Right atrium auricular region (tissue), 2 donors: ENCODE results near the gene SVIL. TPM values are rescaled to one million over a fixed set of nuclear protein-coding genes. Genes with fewer than 3 reads are reported as not detected.
"Not testable (repeated sequence)": the region's sequence is repeated elsewhere in the genome, so short reads cannot be mapped to it uniquely, and the experiment has no call there.

Experiments used
- DNase-seq: peaks from one replicate; pipeline ENCODE4 v3.0.0-alpha.2; 2019; ENCODE audit warnings: low spot score
- H3K27ac ChIP-seq, 2 donors: fragments of 200-600 bp; sonication (generic); 1 replicate in 1 of 2; 2 replicates in 1 of 2; pipeline ENCODE4 v1.5.1; 2016 to 2019
- H3K27me3 ChIP-seq, 2 donors: fragments of 200-600 bp; sonication (generic); one replicate each; pipeline versions ENCODE4 v1.5.1 to v1.6.0; 2017 to 2019
- H3K36me3 ChIP-seq: fragments of 200-600 bp; sonication (generic); one replicate; pipeline ENCODE4 v1.5.1; 2016
- H3K4me1 ChIP-seq, 2 donors: fragments of 200-600 bp; sonication (generic); one replicate each; pipeline versions ENCODE4 v1.5.1 to v1.6.0; 2017 to 2019
- H3K4me3 ChIP-seq, 2 donors: fragments of 200-600 bp; sonication (generic); 1 replicate in 1 of 2; 2 replicates in 1 of 2; pipeline ENCODE4 v1.5.1; 2017 to 2019; ENCODE audit warnings: mild to moderate bottlenecking in 1 of 2, moderate library complexity in 1 of 2
- H3K9me3 ChIP-seq, 2 donors: fragments of 200-600 bp; sonication (generic); one replicate each; pipeline ENCODE4 v1.5.1; 2019
- total RNA-seq, 2 donors: library from RNA; depleted of rRNA; stranded (reverse); fragments of >200 nt; gene quantifications; one replicate each; pipeline ENCODE4 v1.1.0, GENCODE V29; 2016
- TF ChIP-seq, protein P1 (sequence below), 2 donors: fragments of 200-600 bp; sonication (generic); IDR thresholded peaks; one replicate each; pipeline ENCODE4 v1.5.1; 2019; ENCODE audit warnings: antibody characterized with exemption in 2 of 2

The SVIL gene
- total RNA-seq, 2 donors from 2014 or later, result 260 to 340 TPM

DNA sequence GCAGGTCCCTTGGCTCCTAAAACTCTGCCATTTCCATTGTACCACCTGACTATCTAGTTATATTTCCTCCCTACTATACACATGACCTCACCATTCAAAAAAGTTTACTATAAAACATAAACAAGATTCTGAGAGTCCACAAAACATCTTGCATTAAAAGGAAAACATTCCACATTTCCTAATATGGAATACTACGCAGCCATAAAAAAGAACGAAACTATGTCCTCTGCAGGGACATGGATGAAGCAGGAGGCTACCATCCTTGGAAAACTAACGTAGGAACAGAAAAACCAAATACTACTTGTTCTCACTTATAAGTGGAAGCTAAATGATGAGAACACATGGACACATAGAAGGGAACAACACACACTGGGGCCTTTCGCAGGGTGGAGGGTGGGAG is 48.3 kb downstream of the SVIL start:
- Histone ChIP-seq H3K4me3 (no peak overlapping the region), H3K27me3 (no peaks in the 10 kb centered on the region), H3K36me3 (no peaks in the 10 kb centered on the region), H3K4me1 (peaks cover 0 to 76% of the 10 kb centered on the region in 2 donors), H3K27ac (peak overlapping the region; percentile 85 to 93), H3K9me3 (no peaks in the 10 kb centered on the region)
- DNase-seq, result no peak
- TF ChIP-seq, protein P1, sequence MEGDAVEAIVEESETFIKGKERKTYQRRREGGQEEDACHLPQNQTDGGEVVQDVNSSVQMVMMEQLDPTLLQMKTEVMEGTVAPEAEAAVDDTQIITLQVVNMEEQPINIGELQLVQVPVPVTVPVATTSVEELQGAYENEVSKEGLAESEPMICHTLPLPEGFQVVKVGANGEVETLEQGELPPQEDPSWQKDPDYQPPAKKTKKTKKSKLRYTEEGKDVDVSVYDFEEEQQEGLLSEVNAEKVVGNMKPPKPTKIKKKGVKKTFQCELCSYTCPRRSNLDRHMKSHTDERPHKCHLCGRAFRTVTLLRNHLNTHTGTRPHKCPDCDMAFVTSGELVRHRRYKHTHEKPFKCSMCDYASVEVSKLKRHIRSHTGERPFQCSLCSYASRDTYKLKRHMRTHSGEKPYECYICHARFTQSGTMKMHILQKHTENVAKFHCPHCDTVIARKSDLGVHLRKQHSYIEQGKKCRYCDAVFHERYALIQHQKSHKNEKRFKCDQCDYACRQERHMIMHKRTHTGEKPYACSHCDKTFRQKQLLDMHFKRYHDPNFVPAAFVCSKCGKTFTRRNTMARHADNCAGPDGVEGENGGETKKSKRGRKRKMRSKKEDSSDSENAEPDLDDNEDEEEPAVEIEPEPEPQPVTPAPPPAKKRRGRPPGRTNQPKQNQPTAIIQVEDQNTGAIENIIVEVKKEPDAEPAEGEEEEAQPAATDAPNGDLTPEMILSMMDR (IDR thresholded peaks at IDR 0.05), result no peak

DNA sequence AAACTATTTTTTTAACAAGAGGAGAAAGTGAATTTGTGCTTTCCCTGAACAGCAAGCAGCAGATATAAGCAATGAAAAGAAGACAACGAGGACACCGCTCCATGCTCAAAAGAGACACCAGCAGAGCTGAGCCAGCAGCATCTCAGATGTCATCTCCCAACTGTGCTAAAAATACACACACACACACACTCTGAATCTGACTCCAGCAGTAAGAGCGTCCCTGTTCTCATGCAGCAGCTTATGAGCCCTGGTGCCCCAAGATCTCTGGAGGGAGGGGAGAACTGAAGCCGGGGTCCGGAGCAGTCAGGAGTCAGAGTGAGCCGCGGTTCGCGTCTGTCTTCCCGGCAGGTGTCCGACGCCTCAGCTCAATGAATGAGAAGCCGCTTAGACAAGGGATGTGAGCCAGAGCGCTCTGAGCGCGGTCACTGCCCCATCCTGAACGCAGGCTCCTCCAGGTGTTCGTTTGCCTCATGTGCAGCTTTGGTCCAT is 49.2 kb downstream of the SVIL start:
- DNase-seq, result no peak
- H3K36me3 ChIP-seq, result no peaks in the 10 kb centered on the region
- no peak overlapping the region for H3K4me3 ChIP-seq
- peak overlapping the region; percentile 85 to 93 for H3K27ac ChIP-seq
- TF ChIP-seq, protein P1 (IDR thresholded peaks at IDR 0.05), result no peak
- peaks cover 0 to 67% of the 10 kb centered on the region in 2 donors for H3K4me1 ChIP-seq
- H3K9me3 ChIP-seq, result no peaks in the 10 kb centered on the region
- no peaks in the 10 kb centered on the region for H3K27me3 ChIP-seq

DNA sequence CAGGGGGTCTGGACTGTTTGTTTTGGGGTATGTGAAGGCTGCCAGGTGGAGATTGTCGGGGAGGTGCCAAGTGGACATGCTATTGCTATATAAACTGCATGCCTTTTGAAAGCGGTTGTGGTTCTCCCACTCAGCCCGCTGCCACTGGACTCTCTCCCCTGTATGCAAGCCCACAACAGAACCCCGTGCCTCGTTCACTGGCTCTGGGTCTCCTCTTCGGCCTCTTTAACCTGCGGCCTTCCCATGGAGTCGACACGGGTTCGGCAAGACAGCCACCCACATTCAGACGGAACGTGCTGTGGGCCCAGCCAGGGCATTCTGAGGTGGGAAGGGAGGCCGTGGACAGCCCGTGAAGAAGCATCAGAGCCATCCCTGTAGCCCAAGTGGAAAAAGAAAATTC is 50.3 kb downstream of the SVIL start:
- Histone ChIP-seq H3K4me1 (peaks cover 0 to 63% of the 10 kb centered on the region in 2 donors), H3K27ac (peak overlapping the region; percentile 85 to 93), H3K36me3 (no peaks in the 10 kb centered on the region), H3K4me3 (no peak overlapping the region), H3K27me3 (no peaks in the 10 kb centered on the region), H3K9me3 (no peaks in the 10 kb centered on the region)
- TF ChIP-seq, protein P1 (IDR thresholded peaks at IDR 0.05), result no peak
- no peak for DNase-seq

DNA sequence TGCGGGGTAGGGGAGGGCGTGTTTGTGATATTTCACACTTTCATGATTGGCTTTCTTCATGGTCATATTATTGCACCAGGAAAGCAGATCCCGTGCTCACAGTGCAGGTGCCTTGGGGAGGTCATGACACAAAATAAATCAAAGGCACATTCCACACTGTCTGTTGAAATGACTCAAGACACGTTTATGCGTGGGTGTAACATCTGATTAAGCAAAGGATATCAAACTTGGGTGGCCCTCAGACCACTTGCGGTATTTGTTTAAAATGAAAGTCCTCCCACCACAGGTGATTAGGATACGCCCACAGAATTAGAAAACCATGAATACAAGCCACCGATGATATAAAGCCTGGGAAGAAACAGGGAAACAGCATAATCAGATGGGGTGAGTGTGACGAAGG is 51.1 kb downstream of the SVIL start:
- H3K27ac ChIP-seq, result peak overlapping the region; percentile 85 to 93
- peaks cover 0 to 56% of the 10 kb centered on the region in 2 donors for H3K4me1 ChIP-seq
- no peaks in the 10 kb centered on the region for H3K9me3 ChIP-seq
- TF ChIP-seq, protein P1 (IDR thresholded peaks at IDR 0.05), result no peak
- H3K36me3 ChIP-seq, result no peaks in the 10 kb centered on the region
- no peak for DNase-seq
- no peak overlapping the region for H3K4me3 ChIP-seq
- no peaks in the 10 kb centered on the region for H3K27me3 ChIP-seq

DNA sequence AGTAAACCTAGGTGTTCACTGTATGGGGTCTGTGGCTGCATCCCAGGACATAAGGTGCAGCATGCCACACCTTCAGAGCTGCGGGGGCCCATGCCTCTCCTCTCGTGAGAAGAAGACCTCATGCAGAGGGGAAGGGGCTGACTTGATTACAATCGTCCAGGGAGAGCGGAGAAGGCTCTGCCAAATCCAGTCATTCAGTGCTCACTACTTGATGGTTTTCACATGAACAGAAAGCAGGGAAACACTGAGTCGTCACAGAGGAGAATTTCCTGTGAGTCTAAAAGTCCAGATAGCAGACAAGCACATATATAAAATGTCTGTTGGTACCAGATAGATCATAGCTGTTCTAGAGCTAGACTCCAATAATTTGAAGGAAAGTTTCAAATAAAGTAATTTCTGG is 52.0 kb downstream of the SVIL start:
- not testable (repeated sequence) for DNase-seq, H3K36me3 ChIP-seq, H3K9me3 ChIP-seq, H3K27me3 ChIP-seq, H3K4me3 ChIP-seq
- Histone ChIP-seq H3K27ac (peak overlapping the region in 1 of 2 donors; percentile 85), H3K4me1 (peaks cover 0 to 49% of the 10 kb centered on the region in 2 donors)

DNA sequence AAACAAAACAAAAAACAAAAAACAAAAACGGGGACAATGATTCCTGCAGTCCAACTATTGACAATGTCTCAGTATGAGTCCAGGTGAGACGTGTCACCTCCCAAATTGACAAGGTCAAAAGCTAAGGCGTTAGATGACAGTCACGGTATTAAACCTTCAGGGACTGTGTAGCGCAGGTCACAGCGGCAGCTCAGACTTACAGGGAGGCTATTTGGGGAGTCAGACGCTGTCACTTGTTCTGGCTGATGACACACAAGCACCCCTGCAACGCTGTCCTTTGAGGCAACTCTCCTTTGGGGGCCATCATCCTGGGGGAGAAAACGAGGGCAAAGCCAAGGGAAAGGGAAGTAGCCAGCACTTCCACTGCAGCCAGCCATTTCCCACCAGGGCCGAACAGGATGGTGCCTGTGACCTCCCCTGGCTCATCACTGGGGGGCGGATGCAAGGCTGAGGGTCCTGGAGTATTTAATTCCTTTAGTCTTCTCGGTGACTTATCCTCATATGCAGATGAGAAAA is 55.3 kb downstream of the SVIL start:
- TF ChIP-seq, protein P1 (IDR thresholded peaks at IDR 0.05), result no peak
- no peak for DNase-seq
- no peaks in the 10 kb centered on the region for H3K36me3 ChIP-seq
- H3K9me3 ChIP-seq, result no peaks in the 10 kb centered on the region
- H3K27me3 ChIP-seq, result no peaks in the 10 kb centered on the region
- no peak overlapping the region for H3K4me3 ChIP-seq
- H3K4me1 ChIP-seq, result peaks cover 0 to 20% of the 10 kb centered on the region in 2 donors
- H3K27ac ChIP-seq, result peak overlapping the region; percentile 42 to 56
